Measurements from ENCODE around the gene HLA-DQB1.
A peak's percentile ranks its signal among the peaks of the same experiment; 100 is the strongest.
"Not testable (repeated sequence)": the region's sequence is repeated elsewhere in the genome, so short reads cannot be mapped to it uniquely, and the experiment has no call there.

The HLA-DQB1 gene

GRCh38 chr6:32662099-32662498 lies 4.4 kb downstream of the HLA-DQB1 start:
- no peak for DNase-seq

GRCh38 chr6:32659856-32660595 lies 6.4 kb downstream of the HLA-DQB1 start:
- no peak for DNase-seq

GRCh38 chr6:32658268-32658897 lies 8.1 kb downstream of the HLA-DQB1 start:
- no peak for DNase-seq

GRCh38 chr6:32657819-32658218 lies 8.6 kb downstream of the HLA-DQB1 start:
- not testable (repeated sequence) for DNase-seq

- DNase-seq, result not testable (repeated sequence)
Observed at GRCh38 chr6:32657329-32657728, 9.1 kb downstream of the HLA-DQB1 start.

GRCh38 chr6:32655203-32655710 lies 11.2 kb downstream of the HLA-DQB1 start:
- DNase-seq, result no peak

GRCh38 chr6:32645047-32645703 lies 21.3 kb downstream of the HLA-DQB1 start:
- no peak for DNase-seq

GRCh38 chr6:32643904-32644303 lies 22.6 kb downstream of the HLA-DQB1 start:
- no peak for DNase-seq

- DNase-seq, result no peak
Observed at GRCh38 chr6:32642720-32643106, 23.7 kb downstream of the HLA-DQB1 start.

GRCh38 chr6:32641785-32642719 lies 24.4 kb downstream of the HLA-DQB1 start:
- not testable (repeated sequence) for DNase-seq

- no peak for DNase-seq
Observed at GRCh38 chr6:32641122-32641521, 25.3 kb downstream of the HLA-DQB1 start.

GRCh38 chr6:32639440-32640394 lies 26.7 kb downstream of the HLA-DQB1 start:
- DNase-seq, result no peak

GRCh38 chr6:32638532-32639219 lies 27.8 kb downstream of the HLA-DQB1 start:
- DNase-seq, result no peak

- no peak for DNase-seq
Observed at GRCh38 chr6:32637883-32638282, 28.6 kb downstream of the HLA-DQB1 start.

GRCh38 chr6:32637219-32637880 lies 29.1 kb downstream of the HLA-DQB1 start, which contains the start of gene HLA-DQA1:
TSS of gene HLA-DQA1 (plus strand) at chr6:32637406. CDS start at chr6:32637459, 53 bp downstream.
- no peak for DNase-seq

GRCh38 chr6:32635526-32636123 lies 30.8 kb downstream of the HLA-DQB1 start:
- no peak for DNase-seq

- not testable (repeated sequence) for DNase-seq
Observed at GRCh38 chr6:32629793-32630192, 36.7 kb downstream of the HLA-DQB1 start.

- peak; percentile 1 for DNase-seq
Observed at GRCh38 chr6:32627831-32628230, 38.6 kb downstream of the HLA-DQB1 start.

GRCh38 chr6:32627249-32627648 lies 39.2 kb downstream of the HLA-DQB1 start:
- DNase-seq, result no peak

Data from fibroblast of skin of abdomen (primary cell).